Right cardiac atrium (tissue), 5 donors: ENCODE measurements around the gene KMT2D. TPM values are rescaled to one million over a fixed set of nuclear protein-coding genes. Genes with fewer than 3 reads are reported as not detected.
A peak's percentile ranks its signal among the peaks of the same experiment; 100 is the strongest.

ENCODE experiments used
- ATAC-seq, 2 donors: fragments of 200-7000 bp; cut with Tn5 transposase; one replicate each; pipeline versions ENCODE4 v1.8.0 to v1.9.1; 2020; ENCODE audit warnings: moderate library complexity in 2 of 2, mild to moderate bottlenecking in 1 of 2
- DNase-seq, 3 donors: peaks; one replicate each; pipeline ENCODE4 v3.0.0-alpha.2; 2020
- H3K27ac ChIP-seq: one replicate; pipeline ENCODE4 v1.5.1; 2013; ENCODE audit warnings: mild to moderate bottlenecking, low read length, control low read depth, moderate library complexity
- H3K27me3 ChIP-seq: one replicate; pipeline ENCODE4 v1.6.1; 2013; ENCODE audit not compliant: control insufficient read depth, insufficient read depth
- H3K4me1 ChIP-seq: one replicate; pipeline ENCODE4 v1.6.1; 2013; ENCODE audit warnings: low read length; ENCODE audit not compliant: control insufficient read depth, insufficient read depth
- H3K4me3 ChIP-seq: one replicate; pipeline ENCODE4 v1.5.1; 2013; ENCODE audit warnings: low read length, control low read depth
- H3K9me3 ChIP-seq: one replicate; pipeline ENCODE4 v1.6.1; 2013; ENCODE audit warnings: low read length; ENCODE audit not compliant: control insufficient read depth
- WGBS: extraction: QIAGEN DNeasy Blood & Tissue Kit; methylation state at CpG from one replicate; pipeline ENCODE4 v1.1.7; 2013; 5-methylcytosine and 5-hydroxymethylcytosine counted together
- intact Hi-C, 4 donors: fragments of 100-400 bp; cut with DNase I; formaldehyde crosslinking; loops; one replicate each; pipeline versions ENCODE4 v1.11.0 to v1.14.0; 2022 to 2023
- polyA plus RNA-seq: library from polyadenylated mRNA; stranded (reverse); fragments of 200-250 nt; gene quantifications from one replicate; pipeline ENCODE4 v1.2.3, GENCODE V29; 2013
- total RNA-seq, 4 donors: library from RNA; stranded (reverse); fragmentation: NEBNext Ultra II Directional; extraction: Animal tissue kit (Norgen Biotek cat#: 25700); gene quantifications; one replicate each; pipeline ENCODE4 v1.2.1, GENCODE V29; 2021
- donor health status: healthy with polysubstance abuse.
- donor health status: DM: no; HTN: yes; CAD: no.
- donor health status: DM: no; HTN: no; CAD: no.
- donor health status: DM: no; HTN: yes; CAD: no; lungs with severe emphysema.
- donor health status: DM: yes; HTN: yes; CAD: no.

The KMT2D gene
- total and polyA plus RNA-seq, 5 donors, result 38.8 to 53.5 (median 43.1) TPM

GRCh38 chr12:49040364-49040855 lies 20.2 kb downstream of the KMT2D start:
- 91% methylated on average over 14 of the region's 14 CpGs for WGBS
- H3K27ac ChIP-seq, result no peak overlapping the region
- H3K4me3 ChIP-seq, result no peak overlapping the region
- no peaks in the 10 kb centered on the region for H3K9me3 ChIP-seq
- peak in 1 of 2 donors; percentile 2 for ATAC-seq
- H3K4me1 ChIP-seq, result no peaks in the 10 kb centered on the region
- DNase-seq, result peak; percentile 9 to 44 (median 39)
- no peaks in the 10 kb centered on the region for H3K27me3 ChIP-seq
- intact Hi-C loops, result no loop called here

GRCh38 chr12:49039421-49040363 lies 20.9 kb downstream of the KMT2D start:
- intact Hi-C loops, result no loop called here
- no peak overlapping the region for H3K27ac ChIP-seq
- no peaks in the 10 kb centered on the region for H3K27me3 ChIP-seq
- no peak overlapping the region for H3K4me3 ChIP-seq
- ATAC-seq (no peak), DNase-seq (peak in 2 of 3 donors; percentile 33 to 48)
- no peaks in the 10 kb centered on the region for H3K4me1 ChIP-seq
- H3K9me3 ChIP-seq, result no peaks in the 10 kb centered on the region
- WGBS, result 93% methylated on average over 30 of the region's 30 CpGs

GRCh38 chr12:49038291-49038955 lies 22.2 kb downstream of the KMT2D start:
- Histone ChIP-seq H3K27ac (no peak overlapping the region), H3K9me3 (no peaks in the 10 kb centered on the region), H3K4me1 (no peaks in the 10 kb centered on the region), H3K4me3 (no peak overlapping the region), H3K27me3 (no peaks in the 10 kb centered on the region)
- 92% methylated on average over 20 of the region's 20 CpGs for WGBS
- DNase-seq, result peak in 2 of 3 donors; percentile 40 to 44
- intact Hi-C loops, result no loop called here
- ATAC-seq, result no peak

DNA sequence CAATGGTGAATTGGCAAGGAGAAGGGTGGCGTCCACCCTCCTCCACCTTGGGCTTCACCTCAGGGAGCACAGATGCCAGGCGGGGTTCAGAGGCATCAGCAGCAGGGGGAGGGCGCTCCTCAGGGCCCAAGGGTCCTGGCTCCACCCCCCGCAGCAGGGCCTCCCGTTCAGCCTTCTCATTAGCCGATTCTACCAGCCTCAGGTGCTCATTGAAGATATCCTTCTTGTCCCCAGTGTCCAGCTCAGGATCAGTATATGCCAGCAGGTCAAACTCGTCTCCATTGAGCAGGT lies 22.7 kb downstream of the KMT2D start:
- H3K9me3 ChIP-seq, result no peaks in the 10 kb centered on the region
- no peaks in the 10 kb centered on the region for H3K4me1 ChIP-seq
- WGBS, result 86% methylated on average over 7 of the region's 7 CpGs
- DNase-seq (peak in 1 of 3 donors; percentile 44), ATAC-seq (no peak)
- H3K4me3 ChIP-seq, result no peak overlapping the region
- H3K27ac ChIP-seq, result no peak overlapping the region
- intact Hi-C loops, result no loop called here
- H3K27me3 ChIP-seq, result no peaks in the 10 kb centered on the region

- no peak overlapping the region for H3K27ac ChIP-seq
- no peak overlapping the region for H3K4me3 ChIP-seq
- intact Hi-C loops, result no loop called here
- H3K4me1 ChIP-seq, result no peaks in the 10 kb centered on the region
- H3K9me3 ChIP-seq, result no peaks in the 10 kb centered on the region
- DNase-seq (peak in 1 of 3 donors; percentile 61), ATAC-seq (no peak)
- no peaks in the 10 kb centered on the region for H3K27me3 ChIP-seq
- 90% methylated on average over 9 of the region's 9 CpGs for WGBS
These were observed 23.3 kb downstream of the KMT2D start for GRCh38 chr12:49037111-49037946.

GRCh38 chr12:49036029-49036428 lies 24.6 kb downstream of the KMT2D start:
- Histone ChIP-seq H3K27ac (no peak overlapping the region), H3K9me3 (no peaks in the 10 kb centered on the region), H3K4me1 (no peaks in the 10 kb centered on the region), H3K27me3 (no peaks in the 10 kb centered on the region), H3K4me3 (no peak overlapping the region)
- intact Hi-C loops, result no loop called here
- 82% methylated on average over 4 of the region's 4 CpGs for WGBS
- DNase-seq, result no peak
- ATAC-seq, result no peak

GRCh38 chr12:49034286-49034622 lies 26.3 kb downstream of the KMT2D start:
- peak; percentile 5 to 6 for ATAC-seq
- no peak overlapping the region for H3K4me3 ChIP-seq
- 75% methylated on average over 4 of the region's 4 CpGs for WGBS

DNA sequence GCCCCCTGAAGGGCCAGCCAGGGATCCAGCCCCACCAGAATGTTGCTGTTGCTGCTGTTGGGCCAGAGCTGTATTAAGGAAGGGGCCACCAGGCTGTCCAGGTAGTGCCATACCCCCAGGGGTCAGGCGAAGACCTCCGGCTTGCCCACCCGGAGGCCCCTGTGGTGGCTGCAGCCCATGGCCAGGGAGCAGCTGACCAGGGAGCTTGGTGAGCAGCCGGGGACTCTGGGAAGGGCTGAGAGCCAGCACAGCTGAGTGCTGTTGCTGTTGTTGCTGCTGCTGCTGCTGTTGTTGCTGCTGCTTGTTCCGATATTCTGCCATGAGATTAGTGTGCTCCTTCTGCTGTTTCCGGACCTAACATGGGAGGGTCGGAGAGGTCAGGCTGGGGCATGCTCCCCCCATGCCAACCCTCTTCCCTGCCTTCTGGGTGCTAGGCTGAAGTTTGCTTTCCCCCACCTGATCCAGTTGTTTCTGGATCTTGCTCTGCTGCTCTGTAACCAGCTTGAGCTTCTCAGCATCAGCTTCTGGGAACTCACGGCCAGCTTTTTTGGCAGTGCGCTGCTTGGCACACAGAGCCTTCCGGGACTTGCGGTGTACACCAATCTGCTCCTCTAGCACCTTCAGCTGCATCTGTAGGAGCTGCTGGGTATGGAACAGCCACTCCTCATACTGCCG lies 26.8 kb downstream of the KMT2D start:
- ATAC-seq (no peak), DNase-seq (peak in 1 of 3 donors; percentile 63)
- H3K9me3 ChIP-seq, result no peaks in the 10 kb centered on the region
- intact Hi-C loops, result loop anchor here in 1 of 4 donors (2.0 kb wide), 1 partner anchor 19 kb away; no protein-coding TSS in a partner anchor
- H3K4me3 ChIP-seq, result no peak overlapping the region
- 63% methylated on average over 12 of the region's 12 CpGs for WGBS
- H3K27ac ChIP-seq, result no peak overlapping the region
- H3K4me1 ChIP-seq, result no peaks in the 10 kb centered on the region
- H3K27me3 ChIP-seq, result no peaks in the 10 kb centered on the region

More at GRCh38 chr12:49034286-49034622, 26.3 kb downstream of the KMT2D start:
- DNase-seq, result no peak
- intact Hi-C loops, result no loop called here
- Histone ChIP-seq H3K27ac (no peak overlapping the region), H3K9me3 (no peaks in the 10 kb centered on the region), H3K4me1 (no peaks in the 10 kb centered on the region), H3K27me3 (no peaks in the 10 kb centered on the region)

- WGBS, result 83% methylated on average over 3 of the region's 3 CpGs
- intact Hi-C loops, result loop anchor here in 1 of 4 donors (2.0 kb wide), 1 partner anchor 20 kb away; no protein-coding TSS in a partner anchor
- ATAC-seq, result peak in 1 of 2 donors; percentile 2
- no peaks in the 10 kb centered on the region for H3K4me1 ChIP-seq
- no peaks in the 10 kb centered on the region for H3K27me3 ChIP-seq
- H3K4me3 ChIP-seq, result no peak overlapping the region
- no peak overlapping the region for H3K27ac ChIP-seq
- H3K9me3 ChIP-seq, result no peaks in the 10 kb centered on the region
- peak in 1 of 3 donors; percentile 45 for DNase-seq
These were observed 27.7 kb downstream of the KMT2D start for GRCh38 chr12:49032679-49033447.

GRCh38 chr12:49032276-49032675 lies 28.3 kb downstream of the KMT2D start:
- H3K27ac ChIP-seq, result no peak overlapping the region
- intact Hi-C loops, result loop anchor here in 1 of 4 donors (2.0 kb wide), 1 partner anchor 21 kb away; no protein-coding TSS in a partner anchor
- WGBS, result 68% methylated on average over 4 of the region's 4 CpGs
- no peaks in the 10 kb centered on the region for H3K9me3 ChIP-seq
- ATAC-seq (no peak), DNase-seq (no peak)
- H3K4me3 ChIP-seq, result no peak overlapping the region
- H3K27me3 ChIP-seq, result no peaks in the 10 kb centered on the region
- H3K4me1 ChIP-seq, result no peaks in the 10 kb centered on the region
